Middle frontal gyrus (tissue), 1 donor: Measurements from ENCODE around the gene EPHB6.

ENCODE experiments used
- DNase-seq: peaks from one replicate; pipeline ENCODE4 v3.0.0-alpha.2; 2015; ENCODE audit warnings: low spot score; ENCODE audit errors: extremely low spot score

The EPHB6 gene

GRCh38 chr7:142894985-142895593 lies 40.2 kb downstream of the EPHB6 start:
- DNase-seq: no peak

DNA sequence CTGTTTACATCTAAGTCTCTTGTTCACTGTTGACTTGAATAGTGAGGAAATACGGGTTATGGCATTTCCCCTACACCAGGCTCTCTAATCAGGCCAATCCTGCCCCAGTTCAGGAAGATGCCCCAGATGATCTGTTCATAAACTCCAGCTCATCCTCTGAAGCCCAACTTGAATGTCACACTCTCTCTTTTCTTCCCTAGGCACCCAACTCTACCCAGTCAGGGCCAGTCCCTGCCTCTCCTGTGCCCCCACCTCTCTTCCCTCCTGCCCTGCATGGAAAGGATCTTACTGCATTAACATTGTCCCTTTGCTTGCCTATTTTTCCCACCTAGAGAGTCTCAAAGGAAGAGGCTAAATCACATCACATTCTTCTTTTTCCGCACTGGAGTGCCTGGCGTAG lies 41.3 kb downstream of the EPHB6 start:
- no peak for DNase-seq

DNA sequence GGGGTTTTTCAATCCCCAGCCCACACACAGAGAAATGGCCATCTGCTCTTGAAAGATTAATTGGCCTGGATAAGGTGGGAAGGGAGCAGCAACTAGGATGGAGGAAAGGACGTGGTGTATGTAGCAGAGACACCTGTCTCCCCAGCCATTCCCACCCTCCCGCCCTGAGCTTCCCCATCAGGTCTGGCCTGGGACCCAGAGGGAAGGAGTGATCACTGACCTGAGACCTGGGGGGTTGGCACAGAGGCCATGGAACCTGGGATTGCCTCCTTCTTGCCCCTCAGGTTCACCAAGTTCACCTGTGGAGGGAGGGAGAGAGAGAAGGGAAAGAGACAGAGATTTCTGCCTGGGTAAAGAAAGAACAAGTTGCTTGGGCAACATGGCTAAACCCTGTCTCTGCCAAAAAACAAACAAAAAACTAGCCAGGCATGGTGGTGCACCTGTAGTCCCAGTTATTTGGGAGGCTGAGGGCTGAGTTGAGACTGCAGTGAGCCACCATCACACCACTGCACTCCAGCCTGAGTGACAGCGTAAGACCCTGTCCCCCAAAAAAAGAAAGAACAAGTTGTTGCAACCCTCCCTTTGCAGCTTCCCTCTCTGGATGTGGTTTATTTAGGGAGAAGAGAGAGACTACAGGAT lies 42.0 kb downstream of the EPHB6 start:
- DNase-seq: no peak

GRCh38 chr7:142897691-142898090 lies 42.8 kb downstream of the EPHB6 start:
- no peak for DNase-seq

- no peak for DNase-seq
These were observed 43.7 kb downstream of the EPHB6 start for GRCh38 chr7:142898377-142899170.

DNA sequence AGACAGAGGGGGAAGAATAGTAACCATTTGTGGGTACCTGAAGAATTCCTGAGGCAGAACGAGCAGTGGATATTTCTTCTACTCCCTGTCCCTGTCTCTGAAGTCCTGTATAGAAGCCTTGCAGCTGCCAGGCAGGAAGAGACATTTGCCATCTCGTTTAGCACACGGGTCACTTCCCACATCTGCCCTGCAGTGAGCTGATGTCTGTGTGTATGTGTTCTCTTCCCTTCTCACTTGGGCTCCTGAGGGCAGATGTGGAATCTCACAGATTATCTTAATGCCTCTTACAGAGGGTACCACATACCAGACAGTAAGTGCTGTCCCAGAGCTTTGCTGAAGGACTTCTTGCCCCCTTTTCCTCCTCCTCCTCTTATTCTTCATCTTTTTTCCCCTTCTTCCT lies 44.8 kb downstream of the EPHB6 start:
- no peak for DNase-seq

DNA sequence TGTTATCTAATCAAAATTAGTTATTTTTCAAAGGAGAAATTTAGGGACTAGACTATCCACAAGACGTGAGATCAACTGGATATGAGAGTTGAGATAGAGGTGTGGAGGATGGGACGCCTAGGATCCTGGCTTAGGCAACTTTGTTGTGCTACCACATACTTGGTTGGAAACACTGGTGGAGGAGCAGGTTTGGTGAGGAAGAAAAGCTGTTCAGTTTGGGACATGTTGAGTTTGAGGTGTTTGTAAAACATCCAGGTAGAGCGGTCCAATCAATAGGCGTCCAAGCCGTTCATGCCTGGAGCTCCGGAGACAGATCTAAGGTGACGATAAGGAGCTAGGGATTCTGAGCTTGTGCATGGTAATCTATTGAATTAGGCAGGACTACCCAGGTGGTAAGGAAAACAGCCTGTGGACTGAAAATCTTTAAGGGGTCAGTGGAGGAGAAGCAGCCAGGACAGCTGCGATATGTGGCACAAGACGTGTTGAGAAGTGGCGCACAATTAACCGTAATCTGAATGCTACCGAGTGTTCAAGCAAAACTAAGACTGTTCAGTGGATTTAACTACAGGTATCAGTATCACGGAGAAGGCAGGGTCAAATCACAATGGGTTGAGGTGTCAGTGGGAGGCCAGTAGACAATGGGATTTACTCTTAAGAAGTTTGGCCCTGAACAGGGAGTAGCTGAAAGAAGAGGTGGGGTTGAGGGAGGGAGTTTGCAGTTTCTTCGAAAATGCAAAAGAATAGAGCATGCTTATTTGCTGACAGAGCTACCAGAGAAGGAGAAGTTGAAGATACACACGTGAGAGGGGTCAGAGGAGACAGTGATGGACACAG lies 46.8 kb downstream of the EPHB6 start:
- DNase-seq: no peak

GRCh38 chr7:142904128-142904527 lies 49.3 kb downstream of the EPHB6 start:
- no peak for DNase-seq

DNA sequence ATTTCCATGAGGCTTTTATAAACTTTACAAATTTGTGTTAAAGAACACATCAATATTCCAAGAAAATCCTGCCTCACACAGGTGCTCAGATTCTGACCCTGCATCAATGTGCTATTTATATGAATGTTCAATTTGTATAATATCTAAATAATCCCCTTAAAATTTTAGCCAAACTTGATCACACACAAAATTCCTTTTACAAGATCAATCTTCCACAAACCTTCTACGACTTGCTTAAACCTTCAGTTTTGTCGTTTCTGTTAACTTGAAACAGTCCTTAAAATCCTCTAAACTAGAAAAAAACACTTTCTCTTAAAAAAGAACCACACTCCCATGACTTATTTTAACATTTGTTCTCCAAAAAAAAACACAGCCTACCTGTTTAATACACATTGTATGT lies 50.9 kb downstream of the EPHB6 start:
- no peak for DNase-seq

DNA sequence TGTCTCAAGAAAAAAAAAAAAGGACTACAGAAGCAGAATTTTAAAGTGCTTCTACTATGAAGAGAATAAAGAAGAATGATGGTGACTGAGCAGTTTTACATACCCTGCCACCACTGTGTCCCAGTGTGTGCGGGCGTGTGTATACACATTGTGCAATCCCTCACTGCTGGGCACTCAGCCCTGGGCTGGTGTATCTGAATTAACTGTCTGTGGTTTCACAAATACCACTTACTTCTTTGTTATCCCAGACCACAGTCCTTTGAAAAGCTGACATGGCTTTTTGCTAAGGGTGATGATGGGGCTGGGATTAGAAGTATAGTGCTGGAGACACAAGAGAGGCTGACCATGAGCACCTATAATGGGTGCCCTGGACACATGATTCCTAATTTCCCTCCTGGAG lies 51.8 kb downstream of the EPHB6 start:
- DNase-seq: no peak

DNA sequence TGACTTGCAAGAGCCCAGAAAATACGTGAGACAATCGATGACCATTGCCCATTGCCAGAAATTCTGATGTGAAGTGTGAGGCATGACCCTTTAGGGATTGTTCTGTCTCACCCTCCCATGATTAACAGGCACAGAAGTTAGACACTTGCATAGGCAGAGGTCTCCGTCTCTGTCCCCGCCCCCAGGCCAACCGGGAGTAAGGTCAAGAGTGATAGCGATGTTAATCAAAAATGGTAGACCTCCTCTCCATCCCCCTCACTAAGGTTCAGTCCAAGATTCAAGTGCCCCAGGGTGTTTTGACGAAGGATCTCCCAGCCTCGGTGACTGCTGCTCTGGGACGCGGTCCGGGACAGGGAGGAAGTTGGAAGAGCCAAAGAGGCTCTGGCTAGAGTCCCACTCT lies 53.4 kb downstream of the EPHB6 start:
- no peak for DNase-seq

DNA sequence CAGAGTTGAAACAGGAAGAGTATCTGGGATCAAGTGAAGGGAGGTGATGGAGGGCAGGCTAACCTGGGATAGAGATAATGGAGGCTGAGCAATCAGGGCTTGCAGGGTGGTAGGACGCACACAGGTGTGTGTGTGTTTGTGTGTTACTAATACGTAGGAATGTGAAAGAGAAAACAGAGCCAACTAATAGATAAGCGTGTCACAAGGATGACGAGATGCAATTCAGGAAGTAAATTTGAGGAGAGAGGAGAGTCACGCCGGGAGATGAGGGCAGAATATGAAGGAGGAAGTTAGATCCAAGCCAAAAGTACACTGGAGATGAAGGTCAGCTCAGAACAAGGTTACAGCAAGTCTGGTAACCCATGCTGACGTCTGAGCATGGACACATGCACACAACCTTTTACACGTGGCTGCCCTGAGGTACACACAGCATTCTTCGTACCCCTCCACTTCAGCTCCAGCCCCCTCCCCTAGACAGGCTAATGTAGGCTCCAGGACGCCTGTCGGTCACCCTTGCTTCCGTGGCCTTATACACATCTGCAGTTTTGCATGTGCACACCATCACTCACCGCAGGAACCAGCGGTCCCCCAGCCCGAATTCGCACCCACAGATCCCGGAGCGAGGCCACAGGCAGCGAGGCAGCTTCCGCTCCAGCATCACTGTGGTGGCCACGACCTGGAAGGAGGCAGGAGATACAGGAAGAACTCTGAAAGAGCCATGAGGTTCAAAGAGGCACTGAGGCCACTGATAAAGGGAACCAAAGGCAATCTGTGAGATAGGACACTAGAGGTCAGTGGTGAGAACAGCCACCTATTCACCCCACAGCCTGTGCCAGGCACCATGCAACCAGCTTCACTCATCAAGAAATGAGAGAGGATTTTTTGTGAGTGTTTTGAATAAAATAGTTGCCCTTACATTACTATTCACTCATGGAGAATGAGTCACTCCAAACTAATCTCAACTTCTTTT lies 54.3 kb downstream of the EPHB6 start:
- DNase-seq: no peak

DNA sequence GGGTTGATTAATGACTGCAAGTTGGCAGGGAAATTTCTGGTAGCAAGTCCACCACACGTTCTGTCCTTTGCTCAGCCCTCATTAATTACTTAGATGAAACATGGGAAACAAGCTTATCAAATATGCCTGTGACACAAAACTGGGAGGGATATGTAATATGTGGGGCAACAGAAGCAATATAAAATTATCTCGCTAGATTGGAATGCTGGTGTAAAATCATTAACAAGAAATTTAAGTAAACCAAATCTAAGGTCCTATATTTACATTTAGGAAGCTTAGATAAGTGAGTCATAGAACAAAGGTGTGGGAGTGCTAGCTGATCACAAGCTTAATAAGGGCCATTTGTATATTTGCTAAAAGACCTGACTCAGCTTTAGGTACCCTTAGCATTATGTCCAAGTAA lies 55.2 kb downstream of the EPHB6 start:
- no peak for DNase-seq

DNA sequence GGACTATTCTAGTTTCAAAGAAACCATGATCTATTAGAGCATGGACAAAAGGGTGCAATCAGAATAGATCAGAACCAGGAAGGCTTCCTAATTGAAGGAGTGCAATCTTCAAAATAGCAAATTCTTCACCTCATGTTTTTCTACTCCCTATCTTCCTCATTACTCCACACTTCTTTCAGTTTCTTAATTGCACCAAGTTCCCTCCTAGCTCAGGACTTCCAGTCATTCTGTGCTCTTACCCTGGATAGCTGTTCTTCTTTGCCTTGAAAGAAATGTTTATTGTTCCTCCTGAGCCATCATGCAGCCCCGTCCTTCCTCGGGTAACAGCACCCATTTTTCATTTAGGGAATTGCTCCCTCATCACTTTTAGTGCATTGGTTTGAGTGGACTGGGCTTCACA lies 55.6 kb downstream of the EPHB6 start:
- DNase-seq: no peak

- DNase-seq: no peak
These were observed 58.2 kb downstream of the EPHB6 start for GRCh38 chr7:142913051-142913450.

GRCh38 chr7:142913566-142913965 lies 58.7 kb downstream of the EPHB6 start:
- no peak for DNase-seq

DNA sequence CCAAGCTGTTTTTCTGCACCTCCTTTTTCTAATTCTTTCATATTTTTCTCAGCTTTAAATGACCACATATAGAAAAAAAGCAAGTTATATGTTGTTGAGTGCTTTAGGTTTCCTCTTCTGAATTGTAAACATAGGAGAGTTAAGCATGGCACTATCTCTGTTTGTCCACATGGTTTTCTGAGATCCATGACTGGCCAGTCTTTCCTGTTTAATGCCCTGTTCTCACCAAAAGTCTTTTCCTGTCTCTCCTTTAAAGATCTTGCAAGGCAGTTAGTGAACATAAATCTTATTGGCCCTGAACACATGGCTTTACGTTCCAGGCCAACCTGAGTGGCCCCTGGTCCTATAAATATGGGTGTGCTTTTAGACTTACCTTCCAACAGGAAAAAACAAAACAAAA lies 59.2 kb downstream of the EPHB6 start:
- no peak for DNase-seq

DNA sequence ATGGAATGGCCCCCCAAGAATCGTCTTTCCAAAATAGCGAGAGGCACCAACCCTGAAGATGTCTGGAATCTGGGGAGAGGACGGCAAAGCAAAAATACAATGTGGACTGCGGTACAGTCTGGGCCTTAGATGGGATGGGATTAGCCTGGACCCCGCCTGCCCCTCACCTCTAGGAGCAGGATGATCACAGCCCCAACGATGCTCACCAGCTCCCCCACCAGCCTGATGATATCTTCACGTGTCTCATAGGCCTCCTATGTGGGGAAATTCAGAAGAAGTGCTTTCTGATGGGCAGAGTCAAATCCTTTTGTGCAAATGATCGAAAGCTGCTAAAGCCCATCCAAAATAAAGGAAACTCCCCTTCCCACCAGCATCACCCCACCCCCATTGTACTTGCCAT lies 60.4 kb downstream of the EPHB6 start:
- no peak for DNase-seq

- DNase-seq: no peak
These were observed 61.6 kb downstream of the EPHB6 start for GRCh38 chr7:142916508-142916907.

DNA sequence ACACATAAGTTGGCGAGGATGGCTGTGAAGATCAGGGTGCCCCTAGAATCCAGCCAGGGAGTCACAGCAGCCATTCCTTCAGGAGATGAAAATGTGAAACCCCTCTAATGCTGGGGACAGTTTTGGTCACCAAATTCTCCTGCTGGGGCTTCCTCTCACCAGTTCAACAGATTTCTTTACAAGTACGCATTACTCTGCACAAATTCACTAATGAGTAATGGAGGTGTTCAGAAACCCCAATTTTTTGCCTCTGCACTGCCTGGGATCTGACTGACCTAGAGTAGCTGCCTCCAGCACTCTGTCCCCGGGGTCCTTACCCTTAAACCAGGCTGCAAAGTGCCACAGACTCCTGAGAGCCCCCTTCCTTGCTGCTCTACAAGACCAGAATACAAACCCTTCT lies 62.6 kb downstream of the EPHB6 start:
- DNase-seq: no peak

GRCh38 chr7:142918901-142919300 lies 64.0 kb downstream of the EPHB6 start:
- no peak for DNase-seq
